Kidney capillary endothelial cell (primary cell): Measurements from ENCODE around the gene NOL4L.
A peak's percentile ranks its signal among the peaks of the same experiment; 100 is the strongest.

Experiments used
- DNase-seq: peaks from one replicate; pipeline ENCODE4 v3.0.0-alpha.2; 2018; ENCODE audit warnings: low spot score

Gene NOL4L

DNA sequence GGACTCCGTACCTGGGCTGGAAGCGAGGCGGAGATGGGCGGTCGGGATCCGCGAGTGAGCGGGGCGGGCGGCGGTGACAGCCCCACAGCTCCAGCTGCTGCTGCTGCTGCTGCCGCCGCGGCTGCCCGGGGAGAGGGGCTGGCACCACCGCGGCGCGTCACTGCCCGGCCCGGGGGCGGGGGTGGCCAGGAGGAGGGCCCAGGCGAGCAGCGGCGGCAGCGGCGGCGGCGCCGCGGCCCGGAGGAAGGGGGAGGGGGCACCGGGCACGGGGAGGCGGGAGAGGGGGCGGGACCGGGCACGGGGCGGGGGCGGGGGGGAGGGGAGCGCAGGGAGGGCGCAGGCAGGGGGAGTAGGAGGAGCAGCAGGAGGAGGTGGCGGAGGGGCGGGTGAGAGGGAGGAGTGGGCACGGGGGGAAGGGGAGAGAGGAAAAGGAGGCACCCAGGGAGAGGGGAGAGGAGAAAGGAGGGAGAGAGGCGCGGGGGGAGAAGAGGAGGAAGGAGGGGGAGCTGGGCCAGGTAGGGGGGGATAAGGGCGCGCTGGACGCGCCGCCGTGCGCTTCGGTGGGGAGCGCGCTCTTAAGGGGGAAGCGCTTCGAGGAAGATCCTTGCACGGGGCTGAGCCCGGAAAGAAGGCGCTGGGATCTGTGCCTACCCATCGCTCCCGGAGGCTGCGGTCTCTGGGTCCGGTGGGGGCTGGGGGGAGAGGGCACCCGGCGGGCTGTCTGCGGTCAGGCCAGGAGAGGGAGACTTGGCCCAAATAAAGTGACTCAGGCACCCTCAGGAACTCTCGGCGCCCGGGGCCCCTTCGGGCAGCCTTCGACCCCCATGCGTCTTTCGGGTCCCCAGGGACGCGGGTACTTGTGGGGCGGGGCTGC lies 101.5 kb downstream of the NOL4L start:
- DNase-seq, result peak; percentile 79

- peak; percentile 16 for DNase-seq
Observed at GRCh38 chr20:32482442-32483261, 102.5 kb downstream of the NOL4L start.

DNA sequence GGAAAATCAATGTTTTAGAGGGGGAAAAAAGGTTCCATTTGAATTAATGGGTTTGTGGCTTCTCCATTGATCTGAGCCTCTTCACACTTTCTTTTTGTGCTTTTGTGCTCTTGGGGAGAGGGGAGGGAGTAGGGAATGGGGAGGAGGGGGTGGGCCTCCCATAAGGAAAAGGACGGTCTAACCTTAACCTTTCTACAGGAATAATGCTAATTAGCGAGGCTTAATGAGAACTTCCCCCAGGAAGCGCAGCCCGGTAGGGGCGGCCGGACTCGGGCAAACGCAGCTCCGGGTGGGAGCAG lies 103.0 kb downstream of the NOL4L start:
- peak; percentile 8 for DNase-seq

DNA sequence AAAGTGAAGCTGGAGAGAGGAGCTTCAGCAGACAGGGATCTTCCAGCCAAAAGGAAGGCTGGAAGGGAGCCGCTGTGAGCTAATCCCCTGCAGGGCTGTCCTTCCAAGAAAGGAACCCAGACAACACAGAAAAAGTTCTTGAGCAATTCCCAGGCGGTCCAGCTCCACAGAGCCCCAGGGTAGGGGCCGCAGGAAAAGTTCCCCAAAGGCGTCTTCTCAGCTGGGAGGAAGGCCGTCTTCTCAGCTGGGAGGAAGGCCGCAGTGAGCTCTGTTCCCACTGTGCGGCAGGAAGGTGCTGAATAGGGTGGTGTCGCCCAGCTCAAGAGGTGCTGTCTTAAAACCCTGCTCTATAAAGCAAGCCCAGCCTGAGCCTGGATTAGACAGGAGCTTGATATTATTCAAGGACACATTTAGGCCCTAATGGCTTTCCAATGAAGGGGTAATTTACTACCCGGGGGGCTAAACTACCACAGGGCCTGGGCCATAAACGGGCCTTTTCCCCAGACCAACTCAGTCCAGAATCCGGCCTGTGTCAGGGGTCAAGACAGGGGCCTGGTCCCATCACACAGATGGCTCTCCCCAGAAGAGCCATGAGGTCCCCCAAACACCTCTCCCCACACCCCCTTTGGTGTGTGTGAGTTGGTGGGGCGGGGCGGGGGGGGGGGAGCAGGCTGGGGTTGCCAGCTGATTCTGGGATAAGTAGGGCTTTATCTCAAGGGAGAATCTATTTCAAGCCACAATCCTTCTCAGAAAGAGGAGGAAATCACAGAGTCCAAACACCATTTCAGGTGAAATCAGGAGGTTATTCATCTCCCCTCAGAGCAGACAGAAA lies 103.6 kb downstream of the NOL4L start:
- DNase-seq, result peak; percentile 26

DNA sequence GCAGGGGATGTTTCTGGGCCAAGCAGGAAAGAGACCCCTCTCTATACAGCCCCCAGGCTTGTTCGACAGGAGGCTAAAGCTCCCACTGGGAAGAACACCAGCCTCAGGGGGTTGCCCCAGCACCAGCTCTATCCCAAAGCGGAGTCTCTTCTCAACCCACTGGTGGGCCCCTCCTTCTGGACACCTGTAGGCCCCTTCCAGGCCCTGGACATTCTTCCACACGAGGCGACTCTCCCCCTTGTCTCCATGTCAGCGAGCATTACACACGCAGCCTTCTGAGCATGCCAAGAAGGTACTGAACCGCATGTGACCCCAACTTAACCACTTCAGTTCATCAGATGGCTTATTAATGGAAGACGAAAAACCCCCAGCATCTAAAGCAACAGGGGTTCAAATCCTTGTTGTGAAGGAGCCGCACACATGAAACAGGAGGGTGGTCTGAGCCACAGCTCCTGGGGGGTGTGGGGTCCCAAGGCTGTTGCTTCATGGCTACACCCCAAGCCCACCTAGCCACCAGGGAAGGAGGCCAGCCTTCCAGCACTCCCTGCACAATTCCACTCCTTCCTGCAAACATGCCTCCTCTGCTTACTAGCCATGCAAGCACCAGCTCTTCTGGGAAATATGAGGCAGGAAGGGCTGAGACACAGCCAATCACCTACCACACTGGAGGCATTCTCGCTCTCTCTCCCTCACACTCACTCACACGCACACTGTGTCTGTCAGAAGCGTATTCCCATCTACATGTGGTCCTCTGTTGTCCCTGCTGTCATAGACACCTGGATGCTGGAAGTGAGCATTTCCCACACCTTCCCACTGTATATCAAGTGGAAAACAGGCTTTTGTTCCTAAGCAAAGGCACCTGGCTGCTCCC lies 104.5 kb downstream of the NOL4L start:
- DNase-seq, result peak; percentile 38

- DNase-seq, result no peak
Observed at GRCh38 chr20:32479697-32480171, 105.4 kb downstream of the NOL4L start.

DNA sequence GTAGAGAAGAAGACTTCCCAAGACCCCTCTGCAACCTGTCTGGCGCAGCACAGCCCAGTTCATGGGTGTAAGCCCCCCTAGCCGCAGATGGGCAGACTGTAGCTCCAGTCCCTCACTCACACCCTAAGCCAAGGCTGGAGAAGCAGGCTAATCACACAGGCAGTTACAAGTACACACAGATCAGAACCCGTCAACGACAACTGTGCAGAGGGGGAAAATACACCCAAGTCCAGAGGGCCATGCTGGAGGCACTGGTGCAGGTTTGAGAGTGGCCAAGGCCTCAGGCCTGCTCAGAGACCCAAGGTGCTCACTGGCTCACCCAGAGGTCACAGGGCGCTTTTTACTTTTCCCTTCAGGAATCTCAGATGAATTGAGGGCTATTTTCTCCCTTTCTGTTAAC lies 106.1 kb downstream of the NOL4L start:
- no peak for DNase-seq

DNA sequence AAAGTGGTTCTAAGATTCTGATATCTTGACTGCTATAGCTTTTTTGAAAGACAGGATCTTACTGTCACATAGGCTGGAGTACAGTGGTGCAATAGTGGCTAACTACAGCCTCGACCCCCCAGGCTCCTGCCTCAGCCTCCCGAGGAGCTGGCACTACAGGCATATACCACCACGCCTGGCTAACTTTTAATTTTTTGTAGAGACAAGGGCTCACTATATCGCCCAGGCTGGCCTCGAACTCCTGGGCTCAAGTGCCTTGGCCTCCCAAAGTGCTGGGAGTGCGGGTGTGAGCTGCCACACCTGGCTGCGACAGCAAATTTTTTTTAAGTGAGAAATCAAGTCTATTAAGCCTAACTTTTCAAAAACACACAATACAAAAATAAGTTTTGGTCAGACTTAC lies 106.6 kb downstream of the NOL4L start:
- no peak for DNase-seq

DNA sequence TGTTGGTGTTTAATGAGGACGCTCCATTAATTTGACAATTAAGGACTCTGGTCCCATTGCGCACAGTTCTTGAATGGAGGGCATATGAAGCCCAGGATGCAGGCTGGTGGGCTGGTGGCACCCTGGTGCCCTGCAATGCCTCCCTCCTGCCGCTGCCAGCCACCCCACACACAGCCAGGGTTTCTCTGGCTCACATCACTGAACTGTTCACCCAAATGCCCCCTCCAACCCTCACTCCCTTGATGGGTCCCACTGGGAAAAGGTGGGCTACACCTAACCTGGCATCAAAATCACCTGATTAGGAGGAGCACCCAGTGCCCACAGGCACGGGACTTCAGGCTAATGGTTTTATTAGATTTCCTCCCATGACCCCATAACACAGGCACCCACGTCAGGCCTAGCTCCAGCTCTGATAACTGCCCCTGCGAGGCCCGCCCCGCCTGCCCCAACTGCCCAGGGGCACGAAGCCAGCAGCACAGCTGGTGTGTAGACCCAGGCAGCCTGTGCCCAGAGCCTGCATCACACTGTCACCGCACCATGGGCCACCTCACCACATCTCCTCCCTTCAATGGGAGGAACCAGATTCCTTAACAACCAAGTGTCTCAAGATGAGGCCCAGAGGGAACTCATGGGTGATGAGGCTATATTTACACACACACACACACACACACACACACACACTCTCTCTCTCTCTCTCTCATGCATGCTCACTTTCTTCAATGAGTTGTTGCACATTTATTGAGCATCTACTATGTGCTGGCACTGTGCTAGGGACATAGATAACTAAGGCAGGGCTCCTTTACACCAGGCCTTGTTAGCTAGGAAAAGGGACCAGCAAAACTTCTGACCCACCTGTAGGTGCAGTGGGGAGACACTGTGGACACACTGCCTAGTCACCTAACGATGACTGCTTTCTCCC lies 107.3 kb downstream of the NOL4L start:
- no peak for DNase-seq

GRCh38 chr20:32476684-32477593 lies 108.2 kb downstream of the NOL4L start:
- no peak for DNase-seq

GRCh38 chr20:32474967-32475811 lies 109.9 kb downstream of the NOL4L start:
- DNase-seq, result peak; percentile 75

GRCh38 chr20:32474717-32474966 lies 110.5 kb downstream of the NOL4L start:
- DNase-seq, result peak; percentile 48

GRCh38 chr20:32474009-32474716 lies 111.0 kb downstream of the NOL4L start:
- peak; percentile 16 for DNase-seq

DNA sequence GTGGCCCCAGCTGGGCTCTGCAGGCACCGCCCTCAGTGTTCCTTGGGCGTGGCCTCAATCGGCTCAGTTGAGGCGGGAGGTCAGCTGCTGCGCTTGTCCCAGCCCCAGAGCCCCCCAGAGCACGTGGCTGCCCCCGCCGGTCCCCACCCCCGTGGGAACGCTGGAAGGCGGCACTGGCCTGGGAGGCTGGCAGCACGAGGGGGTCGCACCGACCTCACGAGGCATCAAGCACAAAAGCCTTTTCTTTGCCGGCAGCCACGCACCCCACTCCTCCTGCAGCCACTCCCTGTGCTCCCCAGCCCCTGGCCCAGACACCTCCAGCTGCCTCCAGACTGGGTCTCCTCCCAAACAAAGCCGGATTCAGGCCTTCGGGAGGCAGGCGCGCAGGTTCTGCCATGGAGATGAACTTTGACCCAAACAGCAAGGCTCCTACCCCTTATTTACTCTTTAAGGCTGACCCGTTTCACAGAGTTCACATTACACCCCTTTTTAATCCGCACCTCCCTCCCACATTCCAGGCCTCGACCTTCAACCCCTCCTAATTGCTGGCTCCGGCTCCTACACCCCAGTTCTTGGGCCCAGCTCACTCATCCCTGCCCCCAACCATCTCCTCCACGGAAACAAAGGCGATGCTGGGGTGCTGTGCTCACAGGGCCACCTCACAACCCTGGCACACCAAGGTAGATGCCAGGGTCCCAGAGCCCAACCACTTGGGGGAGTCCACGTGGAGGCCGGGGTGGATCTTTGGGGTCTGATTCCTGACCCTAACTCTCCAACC lies 111.7 kb downstream of the NOL4L start:
- DNase-seq, result peak; percentile 16

DNA sequence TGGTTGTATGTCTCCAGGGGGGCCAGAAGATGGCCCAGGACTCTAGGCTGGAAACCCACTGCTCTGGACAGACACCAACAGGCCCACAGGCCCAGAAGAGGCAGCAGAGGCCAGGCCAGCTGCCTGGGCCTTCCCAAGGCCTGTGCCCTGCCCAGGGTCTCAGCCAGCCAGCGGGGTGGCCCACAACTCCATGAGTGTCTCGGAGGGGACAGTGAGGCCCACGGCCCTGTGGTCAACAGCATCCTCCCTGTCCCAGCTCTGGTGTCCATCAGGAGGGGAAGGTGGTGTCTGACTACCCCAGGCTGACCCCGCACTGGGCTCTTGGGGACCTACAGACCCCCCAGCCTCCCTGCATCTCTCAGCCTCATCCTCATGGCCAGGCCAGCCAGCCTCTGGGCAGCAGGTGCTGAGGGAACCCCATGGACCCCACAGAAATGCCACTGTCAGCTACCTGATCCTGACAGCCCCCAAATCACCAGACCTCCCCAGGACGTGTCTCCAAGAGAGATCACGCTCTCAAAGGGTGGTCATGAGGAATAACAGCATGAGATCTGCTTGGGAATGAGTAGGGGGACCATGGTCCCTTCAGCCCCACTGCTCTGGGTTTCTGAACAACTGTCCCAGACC lies 112.4 kb downstream of the NOL4L start:
- no peak for DNase-seq

GRCh38 chr20:32470940-32471339 lies 114.2 kb downstream of the NOL4L start:
- DNase-seq, result peak; percentile 23
